Stomach (tissue), 9 donors: ENCODE data around the gene RAD50. TPM values are rescaled to one million over a fixed set of nuclear protein-coding genes. Genes with fewer than 3 reads are reported as not detected.
A peak's percentile ranks its signal among the peaks of the same experiment; 100 is the strongest.

Experiments used
- DNase-seq, 2 donors: peaks; one replicate each; pipeline versions ENCODE4 v3.0.0 to v3.0.0-alpha.2; 2013 to 2019
- H3K27ac ChIP-seq, 5 donors: fragments of 200-600 bp in 4 of 5; sonication (generic) in 4 of 5; one replicate each; pipeline ENCODE4 v1.5.1; 2013 to 2019; ENCODE audit warnings: mild to moderate bottlenecking in 1 of 5, moderate library complexity in 1 of 5
- H3K27me3 ChIP-seq, 3 donors: fragments of 200-600 bp; sonication (generic); one replicate each; pipeline ENCODE4 v1.5.1; 2017 to 2019; ENCODE audit warnings: mixed run types in 1 of 3
- H3K36me3 ChIP-seq, 4 donors: fragments of 200-600 bp; sonication (generic); 1 replicate in 3 of 4; 2 replicates in 1 of 4; pipeline ENCODE4 v1.5.1; 2016 to 2019
- H3K4me1 ChIP-seq, 4 donors: fragments of 200-600 bp; sonication (generic); one replicate each; pipeline ENCODE4 v1.5.1; 2016 to 2019
- H3K4me3 ChIP-seq, 4 donors: fragments of 200-600 bp; sonication (generic) in 3 of 4; one replicate each; pipeline ENCODE4 v1.5.1; 2016 to 2019; ENCODE audit warnings: mild to moderate bottlenecking in 1 of 4
- H3K9me3 ChIP-seq, 4 donors: fragments of 200-600 bp; sonication (generic); one replicate each; pipeline ENCODE4 v1.5.1; 2016 to 2019
- EP300 ChIP-seq: sonication (generic); formaldehyde crosslinking; IDR thresholded peaks from one replicate; pipeline ENCODE4 v1.6.1; 2017; ENCODE audit warnings: antibody characterized with exemption
- POLR2A ChIP-seq, 4 donors: fragments of 450-650 bp; IDR thresholded peaks; one replicate each; pipeline ENCODE4 v1.6.1; 2016; ENCODE audit warnings: antibody characterized with exemption in 4 of 4, control low read depth in 2 of 4, mild to moderate bottlenecking in 1 of 4, moderate library complexity in 1 of 4
- POLR2AphosphoS5 ChIP-seq, 3 donors: sonication (generic); formaldehyde crosslinking; IDR thresholded peaks; one replicate each; pipeline ENCODE4 v1.6.1; 2016; ENCODE audit warnings: antibody characterized with exemption in 3 of 3
- WGBS, 5 donors: extraction: QIAGEN DNeasy Blood & Tissue Kit in 3 of 5; methylation state at CpG; one replicate each; pipeline versions ENCODE4 v1.1.5 to v1.1.7; 2013 to 2018; 5-methylcytosine and 5-hydroxymethylcytosine counted together
- intact Hi-C: fragments of 100-400 bp; cut with DNase I; formaldehyde crosslinking; loops from one replicate; pipeline ENCODE4 v1.15.1; 2023; ENCODE audit warnings: low total_unique reads
- polyA plus RNA-seq, 3 donors: library from polyadenylated mRNA; stranded (reverse); fragments of 200-250 nt; gene quantifications; one replicate each; pipeline ENCODE4 v1.2.3, GENCODE V29; 2013
- total RNA-seq, 5 donors: library from RNA; depleted of rRNA; stranded (reverse); fragments of >200 nt; gene quantifications; one replicate each; pipeline versions ENCODE4 v1.1.0 to v1.2.3, GENCODE V29; 2014 to 2016
- TF ChIP-seq, protein P1 (sequence below), 7 experiments: fragments of 450-650 bp in 4 of 7; fragments of 200-600 bp in 3 of 7; sonication (generic) in 3 of 7; IDR thresholded peaks; one replicate each; pipeline ENCODE4 v1.5.1; 2016 to 2019; ENCODE audit warnings: antibody characterized with exemption in 7 of 7, control low read depth in 2 of 7, mild to moderate bottlenecking in 1 of 7
- donor health status: healthy with polysubstance abuse.
- donor health status: Bipolar disorder and iron deficiency.
- donor health status: healthy.

RAD50 gene
- total and polyA plus RNA-seq, 8 donors: 5.2 to 93.2 (median 31.8) TPM

DNA sequence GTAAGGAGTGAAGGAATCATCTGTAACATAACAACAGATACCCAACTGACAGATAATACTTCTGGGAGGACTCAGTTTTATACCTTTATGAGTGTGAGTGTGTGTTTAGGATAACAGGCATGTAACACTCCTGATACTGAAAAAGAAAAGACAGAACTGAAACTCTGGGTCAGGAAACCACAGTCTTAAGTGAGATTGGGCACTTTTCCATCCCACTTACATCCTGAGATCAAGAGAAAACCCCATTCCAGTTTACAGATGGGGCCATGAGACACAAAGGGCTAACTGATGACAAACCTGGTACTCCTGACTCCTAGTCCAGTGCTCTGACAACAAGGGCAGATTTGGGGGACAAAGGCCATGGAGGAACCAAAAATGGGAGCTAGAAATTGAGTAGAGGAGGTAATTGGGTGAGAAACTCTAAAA, 31.5 kb upstream of the RAD50 start:
- Histone ChIP-seq H3K36me3 (no peaks in the 10 kb centered on the region), H3K27ac (no peak overlapping the region), H3K27me3 (no peaks in the 10 kb centered on the region), H3K4me1 (peaks cover 0 to 9% (median 7%) of the 10 kb centered on the region in 4 donors), H3K9me3 (peaks cover 0 to 3% (median under 1%) of the 10 kb centered on the region in 4 donors), H3K4me3 (no peak overlapping the region)
- intact Hi-C loops: no loop called here
- DNase-seq: no peak
- TF ChIP-seq EP300 (no peak), POLR2AphosphoS5 (IDR thresholded peaks at IDR 0.05) (no peak), POLR2A (IDR thresholded peaks at IDR 0.05) (no peak)
- TF ChIP-seq, protein P1, sequence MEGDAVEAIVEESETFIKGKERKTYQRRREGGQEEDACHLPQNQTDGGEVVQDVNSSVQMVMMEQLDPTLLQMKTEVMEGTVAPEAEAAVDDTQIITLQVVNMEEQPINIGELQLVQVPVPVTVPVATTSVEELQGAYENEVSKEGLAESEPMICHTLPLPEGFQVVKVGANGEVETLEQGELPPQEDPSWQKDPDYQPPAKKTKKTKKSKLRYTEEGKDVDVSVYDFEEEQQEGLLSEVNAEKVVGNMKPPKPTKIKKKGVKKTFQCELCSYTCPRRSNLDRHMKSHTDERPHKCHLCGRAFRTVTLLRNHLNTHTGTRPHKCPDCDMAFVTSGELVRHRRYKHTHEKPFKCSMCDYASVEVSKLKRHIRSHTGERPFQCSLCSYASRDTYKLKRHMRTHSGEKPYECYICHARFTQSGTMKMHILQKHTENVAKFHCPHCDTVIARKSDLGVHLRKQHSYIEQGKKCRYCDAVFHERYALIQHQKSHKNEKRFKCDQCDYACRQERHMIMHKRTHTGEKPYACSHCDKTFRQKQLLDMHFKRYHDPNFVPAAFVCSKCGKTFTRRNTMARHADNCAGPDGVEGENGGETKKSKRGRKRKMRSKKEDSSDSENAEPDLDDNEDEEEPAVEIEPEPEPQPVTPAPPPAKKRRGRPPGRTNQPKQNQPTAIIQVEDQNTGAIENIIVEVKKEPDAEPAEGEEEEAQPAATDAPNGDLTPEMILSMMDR (IDR thresholded peaks at IDR 0.05): no peak

DNA sequence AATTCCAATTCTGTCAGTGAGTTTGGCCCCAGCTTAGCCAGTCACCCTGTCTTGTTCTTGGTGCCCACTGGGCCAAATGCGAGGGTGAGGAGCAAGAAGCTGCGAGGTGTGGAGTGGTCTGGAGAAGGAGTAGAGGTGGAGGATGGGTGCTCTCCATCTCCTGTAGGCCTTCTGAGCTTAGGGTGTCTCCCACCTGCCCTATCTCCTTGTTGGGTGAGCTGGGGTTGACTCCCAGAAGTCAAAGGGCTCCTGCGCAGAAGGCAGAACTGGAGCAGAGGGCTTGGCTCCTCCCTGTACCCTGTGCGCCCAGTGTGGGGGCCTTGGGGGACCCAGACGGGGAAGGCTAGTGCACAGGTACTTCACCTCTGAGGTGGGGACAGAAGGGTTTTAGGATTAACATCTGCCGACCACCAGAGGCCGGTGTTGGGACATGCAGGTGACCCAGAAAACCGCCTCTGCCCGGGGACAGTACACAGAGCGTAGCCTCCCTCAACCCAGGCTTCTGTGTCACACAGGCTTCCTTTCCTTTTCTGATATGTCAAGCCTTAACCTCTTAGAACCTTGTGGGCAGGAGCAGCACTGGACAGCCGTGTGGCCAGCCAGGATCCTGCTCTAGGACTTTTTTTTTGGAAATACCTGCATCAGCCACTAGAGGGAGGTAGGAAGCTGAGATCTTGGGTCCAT, 30.3 kb upstream of the RAD50 start:
- no peak for TF ChIP-seq POLR2AphosphoS5 (IDR thresholded peaks at IDR 0.05)
- TF ChIP-seq, protein P1 (IDR thresholded peaks at IDR 0.05): peak in 5 of 7 experiments; percentile 70 to 91 (median 87)
- WGBS, 5 donors: 33 to 46% (median 36%) methylated on average over 11 of the region's 11 CpGs
- H3K4me1 ChIP-seq: peaks cover 0 to 9% (median 7%) of the 10 kb centered on the region in 4 donors
- intact Hi-C loops: no loop called here
- H3K4me3 ChIP-seq: no peak overlapping the region
- no peak overlapping the region for H3K27ac ChIP-seq
- no peaks in the 10 kb centered on the region for H3K27me3 ChIP-seq
- no peaks in the 10 kb centered on the region for H3K36me3 ChIP-seq
- peak; percentile 53 to 83 for DNase-seq
- H3K9me3 ChIP-seq: peaks cover 0 to 3% (median 0%) of the 10 kb centered on the region in 4 donors

DNA sequence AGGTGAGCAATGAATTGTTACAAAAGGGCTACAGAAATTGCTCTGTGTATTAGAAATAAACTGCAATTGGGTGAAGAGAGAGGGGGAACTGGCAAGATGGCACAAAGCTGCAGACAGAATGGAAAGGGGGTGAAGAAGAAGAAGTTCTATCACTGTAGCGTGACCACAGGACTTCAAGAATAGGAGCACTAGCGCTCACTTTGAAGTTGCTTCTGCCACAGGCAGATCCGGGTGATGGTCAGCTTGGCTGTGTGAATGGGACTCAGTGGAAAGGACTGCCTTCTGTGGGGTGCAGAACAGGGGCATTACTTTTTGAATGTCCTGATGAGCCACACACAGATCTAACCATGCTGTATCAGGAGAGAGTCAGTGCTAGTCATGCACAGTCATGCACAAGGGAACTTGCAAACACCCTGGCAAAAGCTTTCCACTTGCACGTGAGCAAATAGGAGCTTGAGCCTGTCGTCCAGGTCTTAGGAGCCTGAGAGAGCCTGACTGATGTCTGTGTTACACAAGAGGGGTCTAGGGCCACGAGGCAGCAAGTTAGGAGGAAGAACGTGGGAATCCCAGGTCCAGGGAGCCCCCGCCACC, 29.7 kb upstream of the RAD50 start:
- TF ChIP-seq, protein P1 (IDR thresholded peaks at IDR 0.05): no peak
- TF ChIP-seq POLR2AphosphoS5 (IDR thresholded peaks at IDR 0.05): no peak
- no peak for TF ChIP-seq POLR2A (IDR thresholded peaks at IDR 0.05)
- no peak for TF ChIP-seq EP300
- no peak overlapping the region for H3K4me3 ChIP-seq
- intact Hi-C loops: no loop called here
- 64 to 76% (median 65%) methylated on average over 8 of the region's 8 CpGs for WGBS, 5 donors
- DNase-seq: no peak
- no peak overlapping the region for H3K27ac ChIP-seq
- H3K4me1 ChIP-seq: peaks cover 0 to 9% (median 7%) of the 10 kb centered on the region in 4 donors
- H3K27me3 ChIP-seq: no peaks in the 10 kb centered on the region
- no peaks in the 10 kb centered on the region for H3K36me3 ChIP-seq
- no peaks in the 10 kb centered on the region for H3K9me3 ChIP-seq

DNA sequence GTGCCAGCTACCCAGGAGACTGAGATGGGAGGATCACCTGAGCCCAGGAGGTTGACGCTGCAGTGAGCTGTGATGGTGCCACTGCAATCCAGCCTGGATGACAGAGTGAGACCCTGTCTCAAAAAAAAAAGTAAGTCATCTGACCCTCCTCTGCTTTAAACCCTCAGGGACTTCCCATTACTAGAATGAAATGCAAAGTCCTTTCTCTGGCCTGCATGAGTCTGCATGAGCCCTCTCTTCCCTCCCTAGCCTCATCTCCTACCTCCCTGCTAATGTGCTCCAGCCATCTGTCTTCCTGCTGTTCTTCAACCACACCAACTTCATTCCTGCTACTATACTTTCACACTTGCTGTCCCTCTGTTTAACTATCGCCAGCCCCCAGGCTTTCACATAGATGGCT, 28.8 kb upstream of the RAD50 start:
- WGBS, 5 donors: 90 to 98% (median 97%) methylated on average over 2 of the region's 2 CpGs
- Histone ChIP-seq H3K36me3 (no peaks in the 10 kb centered on the region), H3K9me3 (no peaks in the 10 kb centered on the region), H3K27ac (no peak overlapping the region), H3K4me1 (peaks cover 0 to 9% (median 7%) of the 10 kb centered on the region in 4 donors), H3K4me3 (no peak overlapping the region), H3K27me3 (no peaks in the 10 kb centered on the region)
- no peak for DNase-seq
- TF ChIP-seq POLR2AphosphoS5 (IDR thresholded peaks at IDR 0.05): no peak
- TF ChIP-seq POLR2A (IDR thresholded peaks at IDR 0.05): no peak
- intact Hi-C loops: no loop called here
